Measurements from ENCODE around the gene MIDN. TPM values are rescaled to one million over a fixed set of nuclear protein-coding genes. Genes with fewer than 3 reads are reported as not detected.
A peak's percentile ranks its signal among the peaks of the same experiment; 100 is the strongest.

The MIDN gene
- total RNA-seq, 2 donors from 2014 or later: 35.8 to 42.9 TPM

- DNase-seq (ENCODE audit: low spot score): no peak
- Histone ChIP-seq H3K27ac (peak overlapping the region; percentile 97 to 100), H3K4me3 (peak overlapping the region in 1 of 2 donors; percentile 95), H3K4me1 (replicated peaks) (peaks cover 48% of the 10 kb centered on the region), H3K36me3 (peaks cover 16 to 31% of the 10 kb centered on the region in 2 donors), H3K27me3 (replicated peaks; ENCODE audit: insufficient read depth) (no peaks in the 10 kb centered on the region), H3K9me3 (no peaks in the 10 kb centered on the region)
- TF ChIP-seq POLR2AphosphoS5 (IDR thresholded peaks at IDR 0.05): no peak
- TF ChIP-seq POLR2A (IDR thresholded peaks at IDR 0.05): no peak
- TF ChIP-seq, protein P1, sequence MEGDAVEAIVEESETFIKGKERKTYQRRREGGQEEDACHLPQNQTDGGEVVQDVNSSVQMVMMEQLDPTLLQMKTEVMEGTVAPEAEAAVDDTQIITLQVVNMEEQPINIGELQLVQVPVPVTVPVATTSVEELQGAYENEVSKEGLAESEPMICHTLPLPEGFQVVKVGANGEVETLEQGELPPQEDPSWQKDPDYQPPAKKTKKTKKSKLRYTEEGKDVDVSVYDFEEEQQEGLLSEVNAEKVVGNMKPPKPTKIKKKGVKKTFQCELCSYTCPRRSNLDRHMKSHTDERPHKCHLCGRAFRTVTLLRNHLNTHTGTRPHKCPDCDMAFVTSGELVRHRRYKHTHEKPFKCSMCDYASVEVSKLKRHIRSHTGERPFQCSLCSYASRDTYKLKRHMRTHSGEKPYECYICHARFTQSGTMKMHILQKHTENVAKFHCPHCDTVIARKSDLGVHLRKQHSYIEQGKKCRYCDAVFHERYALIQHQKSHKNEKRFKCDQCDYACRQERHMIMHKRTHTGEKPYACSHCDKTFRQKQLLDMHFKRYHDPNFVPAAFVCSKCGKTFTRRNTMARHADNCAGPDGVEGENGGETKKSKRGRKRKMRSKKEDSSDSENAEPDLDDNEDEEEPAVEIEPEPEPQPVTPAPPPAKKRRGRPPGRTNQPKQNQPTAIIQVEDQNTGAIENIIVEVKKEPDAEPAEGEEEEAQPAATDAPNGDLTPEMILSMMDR (IDR thresholded peaks at IDR 0.05): no peak
- intact Hi-C loops (cut with DNase I): no loop called here
- 81% methylated on average over 20 of the region's 20 CpGs for WGBS
Observed at GRCh38 chr19:1254530-1255185, 6.3 kb downstream of the MIDN start.

GRCh38 chr19:1255186-1256161 is 7.1 kb downstream of the MIDN start:
- Histone ChIP-seq H3K4me3 (no peak overlapping the region), H3K27me3 (replicated peaks; ENCODE audit: insufficient read depth) (no peaks in the 10 kb centered on the region), H3K27ac (peak overlapping the region; percentile 97 to 100), H3K36me3 (peaks cover 16 to 31% of the 10 kb centered on the region in 2 donors), H3K9me3 (no peaks in the 10 kb centered on the region), H3K4me1 (replicated peaks) (peaks cover 50% of the 10 kb centered on the region)
- 83% methylated on average over 51 of the region's 52 CpGs for WGBS
- intact Hi-C loops (cut with DNase I): no loop called here
- TF ChIP-seq POLR2A (IDR thresholded peaks at IDR 0.05): no peak
- DNase-seq (ENCODE audit: low spot score): no peak

DNA sequence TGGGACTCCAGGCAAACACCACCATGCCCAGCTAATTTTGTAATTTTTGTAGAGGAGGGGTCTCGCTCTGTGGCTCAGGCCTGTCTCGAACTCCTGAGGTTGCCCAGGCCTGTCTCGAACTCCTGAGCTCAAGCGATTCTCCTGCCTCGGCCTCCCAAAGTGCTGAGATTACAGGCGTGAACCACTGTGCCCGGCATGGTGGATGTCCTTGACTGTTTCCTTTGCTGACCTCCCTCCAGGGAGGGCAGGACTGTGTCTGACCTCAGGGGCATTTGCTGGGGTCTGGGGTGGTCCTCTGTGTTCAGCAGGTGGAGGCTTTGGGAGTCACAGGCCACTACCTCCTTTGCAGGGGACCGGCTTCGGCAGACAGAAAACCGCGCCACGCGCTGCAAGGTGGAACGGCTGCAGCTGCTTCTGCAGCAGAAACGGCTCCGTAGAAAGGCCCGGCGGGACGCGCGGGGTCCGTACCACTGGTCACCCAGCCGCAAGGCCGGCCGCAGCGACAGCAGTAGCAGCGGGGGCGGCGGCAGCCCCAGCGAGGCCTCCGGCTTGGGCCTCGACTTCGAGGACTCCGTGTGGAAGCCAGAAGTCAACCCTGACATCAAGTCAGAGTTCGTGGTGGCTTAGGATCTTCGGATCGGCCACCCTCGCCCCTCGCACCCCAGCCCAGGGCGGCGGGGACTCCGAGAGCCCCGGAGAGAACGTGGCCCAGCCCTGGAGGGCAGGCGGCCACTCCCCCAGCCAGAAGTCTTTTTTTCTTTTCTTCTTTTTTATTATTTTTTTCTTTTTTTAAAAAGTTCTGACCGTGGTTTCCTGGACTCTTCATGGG is 8.5 kb downstream of the MIDN start:
- TF ChIP-seq POLR2A (IDR thresholded peaks at IDR 0.05) (no peak), POLR2AphosphoS5 (IDR thresholded peaks at IDR 0.05) (no peak)
- TF ChIP-seq, protein P1 (IDR thresholded peaks at IDR 0.05): no peak
- H3K4me1 ChIP-seq (replicated peaks): peaks cover 54% of the 10 kb centered on the region
- no peak for DNase-seq (ENCODE audit: low spot score)
- intact Hi-C loops (cut with DNase I): no loop called here
- WGBS: 78% methylated on average over 46 of the region's 46 CpGs
- H3K9me3 ChIP-seq: no peaks in the 10 kb centered on the region
- peaks cover 16 to 31% of the 10 kb centered on the region in 2 donors for H3K36me3 ChIP-seq
- peak overlapping the region in 1 of 2 donors; percentile 100 for H3K27ac ChIP-seq
- H3K27me3 ChIP-seq (replicated peaks; ENCODE audit: insufficient read depth): no peaks in the 10 kb centered on the region
- H3K4me3 ChIP-seq: no peak overlapping the region

DNA sequence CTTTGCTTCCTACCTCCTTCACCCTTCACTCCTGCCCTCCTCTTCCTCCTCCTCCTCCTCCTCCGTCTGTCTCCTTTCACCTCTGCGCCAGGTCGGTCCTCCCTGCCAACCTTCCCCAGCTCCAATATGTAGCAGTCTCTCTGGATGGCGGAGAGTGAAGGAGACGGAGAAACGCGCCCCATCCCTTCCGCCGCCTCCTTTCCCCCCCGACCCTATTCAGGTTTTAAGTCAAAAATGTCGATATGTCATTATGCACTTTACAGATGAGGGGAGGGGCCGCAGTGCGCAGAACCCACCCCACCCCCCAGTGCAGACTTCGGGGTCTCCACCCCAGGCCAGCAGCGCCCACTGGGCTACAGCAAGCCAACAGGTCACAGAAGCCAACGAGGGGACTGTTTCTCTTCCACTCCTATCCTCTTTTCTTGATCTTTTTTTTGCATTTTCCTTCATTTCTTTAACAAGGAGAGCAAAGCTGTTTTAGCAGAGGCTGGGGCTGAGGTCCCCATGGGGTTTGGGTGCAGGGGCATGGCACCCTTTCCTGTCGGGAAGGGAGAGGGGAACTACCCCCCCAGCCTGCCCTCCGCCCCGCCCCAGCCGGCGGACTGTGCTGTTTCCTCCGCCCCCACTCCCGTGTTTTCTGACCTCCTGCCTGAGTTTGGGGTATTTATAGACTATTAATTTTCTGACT is 9.2 kb downstream of the MIDN start:
- H3K4me1 ChIP-seq (replicated peaks): peaks cover 59% of the 10 kb centered on the region
- peak overlapping the region; percentile 89 to 100 for H3K27ac ChIP-seq
- peaks cover 16 to 31% of the 10 kb centered on the region in 2 donors for H3K36me3 ChIP-seq
- H3K9me3 ChIP-seq: no peaks in the 10 kb centered on the region
- no peak overlapping the region for H3K4me3 ChIP-seq
- 48% methylated on average over 23 of the region's 23 CpGs for WGBS
- no peak for DNase-seq (ENCODE audit: low spot score)
- no peaks in the 10 kb centered on the region for H3K27me3 ChIP-seq (replicated peaks; ENCODE audit: insufficient read depth)
- TF ChIP-seq, protein P1 (IDR thresholded peaks at IDR 0.05): no peak
- no peak for TF ChIP-seq POLR2A (IDR thresholded peaks at IDR 0.05)
- TF ChIP-seq POLR2AphosphoS5 (IDR thresholded peaks at IDR 0.05): no peak
- intact Hi-C loops (cut with DNase I): no loop called here
